ENCODE results near the gene COL9A1.

Gene COL9A1

GRCh38 chr6:70236343-70236742 is 66.5 kb downstream of the COL9A1 start:
- no peak for FAIRE-seq
- no peak for DNase-seq (ENCODE audit: extremely low spot score, insufficient read length, low read depth)

- no peak for DNase-seq (ENCODE audit: extremely low spot score, insufficient read length, low read depth)
- no peak for FAIRE-seq
These were observed 68.2 kb downstream of the COL9A1 start for GRCh38 chr6:70234561-70235236.

GRCh38 chr6:70231311-70231710 is 71.6 kb downstream of the COL9A1 start:
- DNase-seq (ENCODE audit: extremely low spot score, insufficient read length, low read depth) (no peak), FAIRE-seq (no peak)

GRCh38 chr6:70225055-70225454 is 77.8 kb downstream of the COL9A1 start:
- no peak for DNase-seq (ENCODE audit: extremely low spot score, insufficient read length, low read depth)
- no peak for FAIRE-seq

- DNase-seq (ENCODE audit: extremely low spot score, insufficient read length, low read depth) (no peak), FAIRE-seq (no peak)
These were observed 80.5 kb downstream of the COL9A1 start for GRCh38 chr6:70222439-70222749.

GRCh38 chr6:70221715-70222438 is 81.0 kb downstream of the COL9A1 start:
- DNase-seq (ENCODE audit: extremely low spot score, insufficient read length, low read depth) (no peak), FAIRE-seq (no peak)

GRCh38 chr6:70221025-70221714 is 81.7 kb downstream of the COL9A1 start:
- FAIRE-seq: peak; percentile 18
- peak; percentile 5 for DNase-seq (ENCODE audit: extremely low spot score, insufficient read length, low read depth)

GRCh38 chr6:70219943-70220613 is 82.8 kb downstream of the COL9A1 start:
- FAIRE-seq (no peak), DNase-seq (ENCODE audit: extremely low spot score, insufficient read length, low read depth) (no peak)

GRCh38 chr6:70216767-70217166 is 86.1 kb downstream of the COL9A1 start:
- no peak for FAIRE-seq
- DNase-seq (ENCODE audit: extremely low spot score, insufficient read length, low read depth): no peak

- DNase-seq (ENCODE audit: extremely low spot score, insufficient read length, low read depth) (no peak), FAIRE-seq (no peak)
These were observed 87.3 kb downstream of the COL9A1 start for GRCh38 chr6:70215460-70216108.

- no peak for DNase-seq (ENCODE audit: extremely low spot score, insufficient read length, low read depth)
These were observed 92.4 kb downstream of the COL9A1 start for GRCh38 chr6:70210462-70210861.

GRCh38 chr6:70208235-70208790 is 94.6 kb downstream of the COL9A1 start:
- DNase-seq (ENCODE audit: extremely low spot score, insufficient read length, low read depth): no peak
- peak; percentile 35 for FAIRE-seq

More at GRCh38 chr6:70210462-70210861, 92.4 kb downstream of the COL9A1 start:
- no peak for FAIRE-seq

- no peak for DNase-seq (ENCODE audit: extremely low spot score, insufficient read length, low read depth)
- FAIRE-seq: no peak
These were observed 104.1 kb downstream of the COL9A1 start for GRCh38 chr6:70198785-70199184.

GRCh38 chr6:70196531-70196930 is 106.4 kb downstream of the COL9A1 start:
- DNase-seq (ENCODE audit: extremely low spot score, insufficient read length, low read depth) (no peak), FAIRE-seq (no peak)

GRCh38 chr6:70194421-70194820 is 108.5 kb downstream of the COL9A1 start:
- no peak for FAIRE-seq
- DNase-seq (ENCODE audit: extremely low spot score, insufficient read length, low read depth): no peak

GRCh38 chr6:70188202-70188601 is 114.7 kb downstream of the COL9A1 start:
- DNase-seq (ENCODE audit: extremely low spot score, insufficient read length, low read depth): no peak
- no peak for FAIRE-seq

GRCh38 chr6:70186461-70186860 is 116.4 kb downstream of the COL9A1 start:
- FAIRE-seq (no peak), DNase-seq (ENCODE audit: extremely low spot score, insufficient read length, low read depth) (no peak)

- DNase-seq (ENCODE audit: extremely low spot score, insufficient read length, low read depth): no peak
- FAIRE-seq: no peak
These were observed 118.2 kb downstream of the COL9A1 start for GRCh38 chr6:70184723-70185122.

GRCh38 chr6:70183538-70183937 is 119.3 kb downstream of the COL9A1 start:
- no peak for DNase-seq (ENCODE audit: extremely low spot score, insufficient read length, low read depth)
- no peak for FAIRE-seq

Measured in GM18507 (cell line).